IMR-90 (cell line): ENCODE results near the gene IL12RB1. TPM values are rescaled to one million over a fixed set of nuclear protein-coding genes. Genes with fewer than 3 reads are reported as not detected.

Experiments used
- ATAC-seq: fragments of 200-7000 bp; cut with Tn5 transposase; 2 replicates; pipeline ENCODE4 v1.9.1; 2020; ENCODE audit warnings: low read depth, mild to moderate bottlenecking, moderate library complexity
- BruUV-seq: library from RNA; stranded (reverse); fragments of 400-500 nt; replicated peaks from 2 replicates; lab custom pipeline; 2021; lab: Mats Ljungman, UMichigan
- CTCF ChIA-PET: fragments of 300-600 bp; formaldehyde crosslinking; extraction: SDS; loops from one replicate; lab custom pipeline; 2021; ENCODE audit warnings: antibody characterized with exemption; lab: Yijun Ruan, JAX
- POLR2A ChIA-PET: fragments of 300-600 bp; sonication (Branson Sonifier 250); formaldehyde crosslinking; loops from one replicate; lab custom pipeline; 2022; ENCODE audit warnings: antibody characterized with exemption; ENCODE audit not compliant: unreplicated experiment; lab: Charles Lee
- DNase-seq: peaks from one replicate; pipeline ENCODE4 v3.0.0; 2013
- H2AFZ ChIP-seq: replicated peaks from 2 replicates; pipeline ENCODE3; 2013; ENCODE audit warnings: low read length, mild to moderate bottlenecking; ENCODE audit not compliant: poor library complexity
- H2AK5ac ChIP-seq: 2 replicates; pipeline ENCODE4 v1.6.1; 2013; ENCODE audit warnings: low read depth, low read length, inconsistent platforms
- H2AK9ac ChIP-seq: replicated peaks from 2 replicates; pipeline ENCODE3; 2013; ENCODE audit warnings: mild to moderate bottlenecking, low read depth, low read length, moderate library complexity; ENCODE audit not compliant: poor library complexity
- H2BK120ac ChIP-seq: 2 replicates; pipeline ENCODE4 v1.6.1; 2013; ENCODE audit warnings: low read depth, low read length, inconsistent platforms
- H2BK15ac ChIP-seq: 3 replicates; pipeline ENCODE4 v1.6.1; 2013; ENCODE audit warnings: low read depth, low read length, inconsistent platforms
- H2BK20ac ChIP-seq: 2 replicates; pipeline ENCODE4 v1.6.1; 2013; ENCODE audit warnings: low read depth, mild to moderate bottlenecking, inconsistent platforms, low read length, moderate library complexity
- H2BK5ac ChIP-seq: 2 replicates; pipeline ENCODE4 v1.6.1; 2013; ENCODE audit warnings: mild to moderate bottlenecking, low read depth, low read length, inconsistent platforms; ENCODE audit not compliant: poor library complexity, severe bottlenecking
- H3K14ac ChIP-seq: replicated peaks from 2 replicates; pipeline ENCODE4 v1.6.1; 2013; ENCODE audit warnings: low read depth, low read length, inconsistent platforms
- H3K18ac ChIP-seq: 2 replicates; pipeline ENCODE4 v1.6.1; 2013; ENCODE audit warnings: low read depth, low read length, control low read depth
- H3K23ac ChIP-seq: 2 replicates; pipeline ENCODE4 v1.6.1; 2013; ENCODE audit warnings: low read depth, low read length, inconsistent platforms
- H3K27ac ChIP-seq: 2 replicates; pipeline ENCODE4 v1.5.1; 2013; ENCODE audit warnings: mild to moderate bottlenecking, control low read depth, low read length; ENCODE audit not compliant: insufficient read depth
- H3K27me3 ChIP-seq: 2 replicates; pipeline ENCODE4 v1.6.1; 2013; ENCODE audit warnings: low read length; ENCODE audit not compliant: control insufficient read depth, insufficient read depth
- H3K36me3 ChIP-seq: 2 replicates; pipeline ENCODE4 v1.6.1; 2013; ENCODE audit warnings: low read length, mixed read lengths; ENCODE audit not compliant: control insufficient read depth, insufficient read depth
- H3K4ac ChIP-seq: 2 replicates; pipeline ENCODE4 v1.6.1; 2013; ENCODE audit warnings: low read depth, low read length, inconsistent platforms
- H3K4me1 ChIP-seq: 2 replicates; pipeline ENCODE4 v1.6.1; 2013; ENCODE audit warnings: low read length, mixed read lengths; ENCODE audit not compliant: control insufficient read depth, insufficient read depth
- H3K4me2 ChIP-seq: 2 replicates; pipeline ENCODE4 v1.6.1; 2013; ENCODE audit warnings: low read depth, mild to moderate bottlenecking, control low read depth, low read length, moderate library complexity
- H3K4me3 ChIP-seq: 2 replicates; pipeline ENCODE4 v1.5.1; 2013; ENCODE audit warnings: low read depth, mild to moderate bottlenecking, control low read depth, low read length, moderate library complexity; ENCODE audit not compliant: insufficient read depth
- H3K56ac ChIP-seq: 2 replicates; pipeline ENCODE4 v1.6.1; 2013; ENCODE audit warnings: low read length, inconsistent platforms; ENCODE audit not compliant: insufficient read depth; ENCODE audit errors: extremely low read depth
- H3K79me1 ChIP-seq, 2 experiments: 2 replicates each; pipeline ENCODE4 v1.6.1; 2013; ENCODE audit warnings: low read length in 2 of 2, inconsistent platforms in 1 of 2, low read depth in 1 of 2
- H3K9ac ChIP-seq: 2 replicates; pipeline ENCODE4 v1.6.1; 2013; ENCODE audit warnings: low read depth, low read length, control low read depth
- H3K9me1 ChIP-seq: 2 replicates; pipeline ENCODE4 v1.6.1; 2013; ENCODE audit warnings: low read length, inconsistent platforms; ENCODE audit not compliant: insufficient read depth
- H3K9me3 ChIP-seq: 2 replicates; pipeline ENCODE4 v1.6.1; 2013; ENCODE audit warnings: low read length; ENCODE audit not compliant: control insufficient read depth, insufficient read depth
- H4K20me1 ChIP-seq: 2 replicates; pipeline ENCODE4 v1.6.1; 2013; ENCODE audit warnings: low read length, inconsistent platforms; ENCODE audit not compliant: insufficient read depth
- H4K5ac ChIP-seq: 2 replicates; pipeline ENCODE4 v1.6.1; 2013; ENCODE audit warnings: mild to moderate bottlenecking, low read depth, low read length, control low read depth
- H4K8ac ChIP-seq, 2 experiments: 2 replicates each; pipeline ENCODE4 v1.6.1; 2013; ENCODE audit warnings: low read depth in 2 of 2, low read length in 2 of 2, control low read depth in 1 of 2, inconsistent platforms in 1 of 2
- H4K91ac ChIP-seq: 2 replicates; pipeline ENCODE4 v1.6.1; 2013; ENCODE audit warnings: low read depth, low read length, inconsistent platforms; ENCODE audit not compliant: insufficient read depth
- BHLHE40 ChIP-seq: fragments of 150-350 bp; IDR thresholded peaks from 2 replicates; pipeline ENCODE4 v1.6.1; 2016; ENCODE audit warnings: mild to moderate bottlenecking, low read depth, low read length
- CEBPB ChIP-seq: IDR thresholded peaks from 2 replicates; pipeline ENCODE4 v1.6.1; 2012; ENCODE audit warnings: low read depth, low read length, improper control_type of control experiment
- CHD1 ChIP-seq: IDR thresholded peaks from 2 replicates; pipeline ENCODE4 v1.6.1; 2012; ENCODE audit warnings: low read depth, low read length, improper control_type of control experiment
- FOS ChIP-seq: fragments of 150-350 bp; IDR thresholded peaks from 2 replicates; pipeline ENCODE4 v1.6.1; 2016; ENCODE audit warnings: low read depth, low read length
- MAFK ChIP-seq: IDR thresholded peaks from 2 replicates; pipeline ENCODE4 v1.6.1; 2012; ENCODE audit warnings: low read depth, low read length, improper control_type of control experiment
- MAZ ChIP-seq: IDR thresholded peaks from 2 replicates; pipeline ENCODE4 v1.6.1; 2012; ENCODE audit warnings: low read depth, mild to moderate bottlenecking, low read length, improper control_type of control experiment, moderate library complexity, borderline replicate concordance
- MXI1 ChIP-seq: IDR thresholded peaks from 2 replicates; pipeline ENCODE4 v1.6.1; 2012; ENCODE audit warnings: low read depth, mild to moderate bottlenecking, low read length, moderate library complexity, borderline replicate concordance
- NFE2L2 ChIP-seq: fragments of 150-350 bp; IDR thresholded peaks from 2 replicates; pipeline ENCODE4 v1.6.1; 2016; ENCODE audit warnings: low read depth, mild to moderate bottlenecking, low read length
- POLR2A ChIP-seq: IDR thresholded peaks from 2 replicates; pipeline ENCODE4 v1.6.1; 2012; ENCODE audit warnings: mild to moderate bottlenecking, low read depth, low read length
- RCOR1 ChIP-seq: IDR thresholded peaks from 2 replicates; pipeline ENCODE4 v1.6.1; 2012; ENCODE audit warnings: mild to moderate bottlenecking, low read length, improper control_type of control experiment; ENCODE audit not compliant: insufficient replicate concordance
- RFX5 ChIP-seq: IDR thresholded peaks from 2 replicates; pipeline ENCODE4 v1.8.0; 2012; ENCODE audit warnings: low read depth, mild to moderate bottlenecking, low read length, moderate library complexity
- SMC3 ChIP-seq: fragments of 150-350 bp; IDR thresholded peaks from 2 replicates; pipeline ENCODE4 v1.6.1; 2016; ENCODE audit warnings: low read depth, mild to moderate bottlenecking, antibody characterized with exemption, low read length, moderate library complexity
- WGBS, 2 experiments: methylation state at CpG; one replicate each; pipeline versions ENCODE4 v1.1.5 to v1.1.7; 2013; ENCODE audit warnings: missing lambda C conversion rate in 2 of 2; ENCODE audit not compliant: insufficient read length in 1 of 2; ENCODE audit errors: extremely low coverage in 2 of 2; 5-methylcytosine and 5-hydroxymethylcytosine counted together
- dilution Hi-C: fragments of 300-500 bp; cut with HindIII; formaldehyde crosslinking; loops from one replicate; pipeline ENCODE4 v1.14.3; 2018; ENCODE audit warnings: low sequenced_read_pairs; ENCODE audit not compliant: unreplicated experiment
- in situ Hi-C: fragments of 300-500 bp; cut with MboI; formaldehyde crosslinking; loops from 3 replicates; pipeline ENCODE4 v1.14.3; 2019; ENCODE audit warnings: low sequenced_read_pairs, inconsistent platforms, mixed read lengths
- intact Hi-C: fragments of 100-400 bp; cut with micrococcal nuclease; formaldehyde crosslinking; loops from 2 replicates; pipeline ENCODE4 v1.10.0; 2022
- polyA plus RNA-seq, 3 experiments: library from polyadenylated mRNA; depleted of rRNA; stranded (reverse); fragments of >200 nt; gene quantifications; 2 replicates each; pipeline ENCODE4 v1.2.3, GENCODE V29; 2012; ENCODE audit warnings: low replicate concordance in 1 of 3
- total RNA-seq: library from RNA; depleted of rRNA; stranded (reverse); fragments of >200 nt; gene quantifications from 2 replicates; pipeline ENCODE4 v1.2.3, GENCODE V29; 2012
- TF ChIP-seq, protein P1 (sequence below): fragments of 150-350 bp; IDR thresholded peaks from 2 replicates; pipeline ENCODE4 v1.6.1; 2017; ENCODE audit warnings: mild to moderate bottlenecking, antibody characterized with exemption, low read length, low read depth
- TF ChIP-seq, protein P2 (sequence below): conservative IDR thresholded peaks from 2 replicates; pipeline ENCODE4 v1.5.1; 2012; ENCODE audit warnings: mild to moderate bottlenecking, low read depth, low read length, improper control_type of control experiment
- TF ChIP-seq, protein P3 (sequence below): fragments of 150-350 bp; IDR thresholded peaks from 2 replicates; pipeline ENCODE4 v1.6.1; 2016; ENCODE audit warnings: low read depth, mild to moderate bottlenecking, low read length, moderate library complexity, borderline replicate concordance

Gene IL12RB1
- total and polyA plus RNA-seq, 2 of the 4 experiments (the other 2 are of a cell fraction), result not detected

GRCh38 chr19:18017275-18018083, 69.3 kb downstream of the IL12RB1 start:
- in situ Hi-C loops (loop anchor here (5.0 kb wide), 1 partner anchor 40 kb away; no protein-coding TSS in a partner anchor), dilution Hi-C loops (no loop called here), intact Hi-C loops (no loop called here)
- H3K4me1 ChIP-seq, result peaks cover 17% of the 10 kb centered on the region
- H3K18ac ChIP-seq, result no peak overlapping the region; the same call in 1 of the 2 replicates
- H3K79me1 ChIP-seq, result peaks cover 0 to 6% of the 10 kb centered on the region in 2 experiments; a peak in 1 of 4 replicates
- H2BK15ac ChIP-seq, result peak overlapping the region; percentile 34; the same call in 1 of the 3 replicates
- H2BK120ac ChIP-seq, result no peak overlapping the region
- H3K4me3 ChIP-seq, result no peak overlapping the region
- H4K20me1 ChIP-seq, result no peaks in the 10 kb centered on the region
- no peaks in the 10 kb centered on the region for H3K27me3 ChIP-seq
- no peak overlapping the region for H4K91ac ChIP-seq
- H4K5ac ChIP-seq, result no peak overlapping the region
- H3K9me3 ChIP-seq, result no peaks in the 10 kb centered on the region
- no peak overlapping the region; a peak in 1 of 4 replicates for H4K8ac ChIP-seq
- no TSS peak for BruUV-seq
- no peak overlapping the region for H2BK5ac ChIP-seq
- no peak for DNase-seq
- peaks cover 15% of the 10 kb centered on the region for H3K36me3 ChIP-seq
- H3K9ac ChIP-seq, result no peak overlapping the region
- 60% methylated on average over 3 of the region's 15 CpGs; no CpG with 5 or more reads in 1 of the 2 experiments for WGBS, 2 experiments
- no peak overlapping the region for H3K56ac ChIP-seq
- ChIA-PET CTCF (no interaction called here), POLR2A (no interaction called here)
- H3K14ac ChIP-seq, result no peak overlapping the region
- ATAC-seq, result no peak
- H3K9me1 ChIP-seq, result peaks cover 17% of the 10 kb centered on the region
- no peak overlapping the region for H2AFZ ChIP-seq
- H3K27ac ChIP-seq, result no peak overlapping the region
- no peak overlapping the region for H2AK5ac ChIP-seq
- H3K4ac ChIP-seq, result no peak overlapping the region
- no peak overlapping the region for H2BK20ac ChIP-seq
- H2AK9ac ChIP-seq, result no peak overlapping the region
- H3K23ac ChIP-seq, result no peak overlapping the region
- H3K4me2 ChIP-seq, result no peak overlapping the region
- no peak for TF ChIP-seq SMC3
- TF ChIP-seq, protein P1, sequence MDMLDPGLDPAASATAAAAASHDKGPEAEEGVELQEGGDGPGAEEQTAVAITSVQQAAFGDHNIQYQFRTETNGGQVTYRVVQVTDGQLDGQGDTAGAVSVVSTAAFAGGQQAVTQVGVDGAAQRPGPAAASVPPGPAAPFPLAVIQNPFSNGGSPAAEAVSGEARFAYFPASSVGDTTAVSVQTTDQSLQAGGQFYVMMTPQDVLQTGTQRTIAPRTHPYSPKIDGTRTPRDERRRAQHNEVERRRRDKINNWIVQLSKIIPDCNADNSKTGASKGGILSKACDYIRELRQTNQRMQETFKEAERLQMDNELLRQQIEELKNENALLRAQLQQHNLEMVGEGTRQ, result no peak
- no peak for TF ChIP-seq CEBPB
- no peak for TF ChIP-seq MAZ
- TF ChIP-seq MXI1, result no peak
- TF ChIP-seq RFX5, result no peak
- no peak for TF ChIP-seq NFE2L2
- no peak for TF ChIP-seq MAFK
- TF ChIP-seq BHLHE40, result no peak
- TF ChIP-seq FOS, result no peak
- TF ChIP-seq, protein P2, sequence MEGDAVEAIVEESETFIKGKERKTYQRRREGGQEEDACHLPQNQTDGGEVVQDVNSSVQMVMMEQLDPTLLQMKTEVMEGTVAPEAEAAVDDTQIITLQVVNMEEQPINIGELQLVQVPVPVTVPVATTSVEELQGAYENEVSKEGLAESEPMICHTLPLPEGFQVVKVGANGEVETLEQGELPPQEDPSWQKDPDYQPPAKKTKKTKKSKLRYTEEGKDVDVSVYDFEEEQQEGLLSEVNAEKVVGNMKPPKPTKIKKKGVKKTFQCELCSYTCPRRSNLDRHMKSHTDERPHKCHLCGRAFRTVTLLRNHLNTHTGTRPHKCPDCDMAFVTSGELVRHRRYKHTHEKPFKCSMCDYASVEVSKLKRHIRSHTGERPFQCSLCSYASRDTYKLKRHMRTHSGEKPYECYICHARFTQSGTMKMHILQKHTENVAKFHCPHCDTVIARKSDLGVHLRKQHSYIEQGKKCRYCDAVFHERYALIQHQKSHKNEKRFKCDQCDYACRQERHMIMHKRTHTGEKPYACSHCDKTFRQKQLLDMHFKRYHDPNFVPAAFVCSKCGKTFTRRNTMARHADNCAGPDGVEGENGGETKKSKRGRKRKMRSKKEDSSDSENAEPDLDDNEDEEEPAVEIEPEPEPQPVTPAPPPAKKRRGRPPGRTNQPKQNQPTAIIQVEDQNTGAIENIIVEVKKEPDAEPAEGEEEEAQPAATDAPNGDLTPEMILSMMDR, result no peak
- no peak for TF ChIP-seq RCOR1
- no peak for TF ChIP-seq CHD1
- TF ChIP-seq, protein P3, sequence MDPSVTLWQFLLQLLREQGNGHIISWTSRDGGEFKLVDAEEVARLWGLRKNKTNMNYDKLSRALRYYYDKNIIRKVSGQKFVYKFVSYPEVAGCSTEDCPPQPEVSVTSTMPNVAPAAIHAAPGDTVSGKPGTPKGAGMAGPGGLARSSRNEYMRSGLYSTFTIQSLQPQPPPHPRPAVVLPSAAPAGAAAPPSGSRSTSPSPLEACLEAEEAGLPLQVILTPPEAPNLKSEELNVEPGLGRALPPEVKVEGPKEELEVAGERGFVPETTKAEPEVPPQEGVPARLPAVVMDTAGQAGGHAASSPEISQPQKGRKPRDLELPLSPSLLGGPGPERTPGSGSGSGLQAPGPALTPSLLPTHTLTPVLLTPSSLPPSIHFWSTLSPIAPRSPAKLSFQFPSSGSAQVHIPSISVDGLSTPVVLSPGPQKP, result no peak
- no peak for TF ChIP-seq POLR2A
